Stimulated activated CD4-positive, alpha-beta T cell treated with anti-CD3 and anti-CD28 coated beads, Interleukin-4, amount 100 ng/mL, for 4 hours (primary cell): ENCODE results near the gene KIF1A.

Experiments used
- DNase-seq, 2 experiments: peaks; one replicate each; pipeline ENCODE4 v3.0.0-alpha.2; 2020

KIF1A gene

GRCh38 chr2:240819858-240820606, at the start of gene KIF1A:
TSS of gene KIF1A (minus strand) at chr2:240820219. CDS start at chr2:240797752, 22,467 bp downstream.
- peak in 1 of 2 experiments; percentile 26 for DNase-seq

- DNase-seq, result no peak
These were observed 49.3 kb upstream of the KIF1A start for GRCh38 chr2:240869109-240869955.

GRCh38 chr2:240868286-240869108, 48.5 kb upstream of the KIF1A start, which contains the start of gene AGXT:
TSS of gene AGXT (plus strand) at chr2:240868824. CDS start at chr2:240868866, 42 bp downstream.
- DNase-seq, result no peak

GRCh38 chr2:240865391-240865790, 45.4 kb upstream of the KIF1A start:
- no peak for DNase-seq

GRCh38 chr2:240864475-240864874, 44.5 kb upstream of the KIF1A start:
- no peak for DNase-seq

GRCh38 chr2:240861547-240861946, 41.5 kb upstream of the KIF1A start:
- no peak for DNase-seq

GRCh38 chr2:240858871-240859270, 38.9 kb upstream of the KIF1A start:
- DNase-seq, result no peak

GRCh38 chr2:240858321-240858720, 38.3 kb upstream of the KIF1A start:
- no peak for DNase-seq

- DNase-seq, result no peak
These were observed 37.3 kb upstream of the KIF1A start for GRCh38 chr2:240857039-240858008.

GRCh38 chr2:240856151-240856980, 36.3 kb upstream of the KIF1A start:
- DNase-seq, result no peak

GRCh38 chr2:240855670-240856069, 35.7 kb upstream of the KIF1A start:
- no peak for DNase-seq

GRCh38 chr2:240852671-240853314, 32.8 kb upstream of the KIF1A start:
- DNase-seq, result no peak

GRCh38 chr2:240851078-240851991, 31.3 kb upstream of the KIF1A start:
- DNase-seq, result peak; percentile 68 to 83

- no peak for DNase-seq
These were observed 30.7 kb upstream of the KIF1A start for GRCh38 chr2:240850756-240851077.

GRCh38 chr2:240850026-240850425, 30.0 kb upstream of the KIF1A start:
- no peak for DNase-seq

GRCh38 chr2:240848900-240849680, 29.1 kb upstream of the KIF1A start:
- DNase-seq, result no peak

- DNase-seq, result no peak
These were observed 27.8 kb upstream of the KIF1A start for GRCh38 chr2:240847817-240848216.

- DNase-seq, result no peak
These were observed 27.0 kb upstream of the KIF1A start for GRCh38 chr2:240846873-240847595.
